Measurements from ENCODE around the gene RAD51B. TPM values are rescaled to one million over a fixed set of nuclear protein-coding genes. Genes with fewer than 3 reads are reported as not detected.
"Not testable (repeated sequence)": the region's sequence is repeated elsewhere in the genome, so short reads cannot be mapped to it uniquely, and the experiment has no call there.

The RAD51B gene
- total RNA-seq, 1 donor from 2014 or later, result 8.9 TPM

DNA sequence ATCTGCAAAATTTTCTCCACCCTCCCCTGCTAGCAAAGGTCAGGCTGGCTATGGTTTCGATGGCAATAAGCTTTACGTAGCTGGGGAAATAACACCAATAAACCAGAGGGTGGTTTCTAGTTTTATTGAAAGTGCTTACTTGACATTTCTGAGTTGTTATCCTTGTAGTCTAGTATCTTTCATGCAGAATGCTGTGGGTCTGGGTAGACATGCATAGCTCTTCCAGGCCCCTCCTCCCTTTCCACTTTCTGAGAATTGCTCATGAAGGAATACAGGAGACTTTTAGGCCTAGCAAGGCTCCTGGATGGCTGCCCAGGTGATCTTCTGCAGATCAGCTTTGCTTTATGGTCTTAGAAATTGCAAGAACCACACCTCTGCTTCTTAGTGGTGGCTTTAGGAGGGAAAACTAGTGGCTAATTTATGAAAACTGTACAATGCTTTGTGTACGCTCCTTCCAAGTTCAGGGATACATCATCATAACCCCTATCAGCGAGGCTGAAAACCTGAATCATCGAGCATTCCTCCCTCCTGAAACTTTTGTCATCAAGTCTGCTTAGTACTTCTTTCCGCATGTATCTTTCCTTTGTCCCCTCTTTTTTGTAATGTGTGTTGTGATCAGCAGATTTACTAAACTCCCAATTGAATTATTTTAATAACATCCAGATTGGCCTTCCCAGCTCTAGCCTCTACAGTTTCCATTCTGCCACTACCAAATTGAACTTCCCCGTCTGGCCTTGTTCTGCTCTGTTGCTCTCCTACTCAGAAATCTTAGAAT, 473.0 kb downstream of the RAD51B start:
- no peak for DNase-seq (ENCODE audit: low read depth in 2 of 2)

DNA sequence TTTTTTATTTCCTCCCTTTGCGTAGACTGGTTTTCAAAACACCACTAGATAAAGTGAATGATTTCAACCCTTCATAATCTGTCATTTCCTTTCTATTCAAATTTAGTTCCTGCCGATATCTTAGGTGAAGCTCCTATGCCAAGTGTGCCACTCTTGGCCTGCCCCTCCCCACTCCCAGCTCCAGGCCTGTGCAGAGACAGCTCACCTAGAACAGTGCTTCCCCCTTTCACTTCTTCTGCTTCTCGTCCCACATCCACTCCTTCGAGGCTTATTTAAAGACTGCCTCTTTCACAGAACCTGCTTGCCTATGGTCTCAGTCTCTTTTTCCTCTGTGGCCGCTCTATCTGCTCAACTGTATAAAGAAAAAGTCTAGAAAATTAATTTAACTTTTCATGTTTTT, 473.8 kb downstream of the RAD51B start:
- no peak for DNase-seq (ENCODE audit: low read depth in 2 of 2)

DNA sequence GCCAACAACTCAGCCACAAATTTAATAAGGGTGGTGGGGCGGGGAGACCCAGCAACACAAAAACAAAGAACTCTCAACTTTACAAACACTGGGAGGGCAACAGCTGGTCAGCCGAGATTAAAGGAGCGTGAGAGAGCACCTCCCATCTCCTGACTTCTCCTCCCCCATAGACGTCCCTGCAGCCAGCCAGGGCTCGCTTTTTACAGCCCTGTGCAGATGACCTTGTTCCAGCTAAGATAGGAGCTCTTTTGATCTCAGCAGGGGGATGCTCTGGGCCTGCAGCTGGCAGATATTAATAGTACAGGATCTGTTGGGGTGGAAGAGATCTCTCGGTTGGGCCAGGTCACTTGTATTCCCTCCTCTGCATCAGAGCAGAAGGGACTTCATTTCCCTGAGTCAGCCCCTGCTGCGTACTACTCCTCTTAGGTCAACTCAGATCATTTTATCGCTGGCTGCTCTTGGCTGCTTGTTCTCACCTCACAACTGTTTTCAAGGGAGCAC, 475.8 kb downstream of the RAD51B start:
- DNase-seq (ENCODE audit: low read depth in 2 of 2), result no peak

DNA sequence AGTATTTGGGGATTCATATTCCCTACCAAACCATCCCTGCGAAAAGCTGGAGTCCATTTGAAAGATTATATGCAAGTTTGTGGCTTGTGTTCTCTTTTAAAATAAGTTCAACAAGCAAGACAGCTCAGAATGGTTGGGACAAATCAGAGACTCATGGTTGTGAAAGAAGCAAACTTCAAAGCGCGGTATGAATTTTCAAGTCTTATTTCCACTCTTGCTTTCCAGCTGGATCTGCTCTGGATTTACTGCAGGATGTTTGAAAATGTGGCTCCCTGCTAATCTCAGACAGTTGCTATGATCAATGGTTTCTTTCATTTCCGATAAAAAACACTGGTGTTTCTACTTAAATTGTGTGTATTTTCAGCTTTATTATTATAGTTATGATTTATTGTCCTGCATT, 477.5 kb downstream of the RAD51B start:
- no peak for DNase-seq (ENCODE audit: low read depth in 2 of 2)

DNA sequence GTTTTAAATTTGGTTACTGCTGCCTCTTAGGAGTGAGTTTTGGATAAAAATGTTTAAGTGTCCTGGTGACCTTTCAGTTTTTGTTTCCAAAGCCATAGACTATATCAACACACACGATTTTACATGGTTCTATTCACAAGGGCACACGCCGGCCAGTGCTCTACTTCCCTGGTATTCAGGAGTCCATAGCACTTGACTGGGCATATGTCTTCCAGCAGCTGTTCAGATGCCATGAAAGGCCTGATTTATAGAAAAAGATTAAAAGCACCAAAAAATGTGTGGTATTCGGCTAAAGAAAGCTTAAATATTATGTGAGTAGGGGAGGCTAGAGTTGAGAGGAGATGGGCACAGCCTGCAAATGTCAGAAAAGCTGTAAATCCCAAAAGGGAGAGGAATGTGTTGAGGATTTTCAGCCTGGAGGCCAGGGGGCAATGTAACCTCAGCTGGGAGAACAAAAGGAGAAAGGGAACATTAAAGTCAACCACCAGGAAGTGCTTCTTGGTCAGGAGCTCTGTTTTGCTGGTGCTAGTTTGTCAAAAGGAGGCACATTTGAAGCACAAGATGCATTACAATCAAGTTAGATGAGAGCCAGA, 478.4 kb downstream of the RAD51B start:
- DNase-seq (ENCODE audit: low read depth in 2 of 2), result peak; percentile 50 to 75

DNA sequence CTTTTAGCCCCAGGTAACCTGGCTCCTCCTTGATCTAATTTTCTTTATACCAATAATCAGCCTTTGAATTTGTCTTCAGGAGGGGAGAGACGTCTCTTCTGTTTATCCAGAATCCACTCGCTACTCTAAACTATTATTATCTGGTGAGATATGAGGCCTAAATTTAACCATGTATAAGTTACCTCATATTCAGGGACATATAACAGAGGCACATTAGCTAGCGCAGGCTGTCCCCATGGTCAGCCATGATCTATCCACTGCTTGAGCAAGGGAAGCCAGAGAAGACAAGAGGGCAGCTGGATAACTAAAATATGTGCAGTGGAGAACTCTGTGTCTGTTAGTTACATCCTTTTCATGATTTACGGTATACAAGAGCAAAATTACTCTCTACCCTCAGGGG, 481.0 kb downstream of the RAD51B start:
- DNase-seq (ENCODE audit: low read depth in 2 of 2), result no peak

DNA sequence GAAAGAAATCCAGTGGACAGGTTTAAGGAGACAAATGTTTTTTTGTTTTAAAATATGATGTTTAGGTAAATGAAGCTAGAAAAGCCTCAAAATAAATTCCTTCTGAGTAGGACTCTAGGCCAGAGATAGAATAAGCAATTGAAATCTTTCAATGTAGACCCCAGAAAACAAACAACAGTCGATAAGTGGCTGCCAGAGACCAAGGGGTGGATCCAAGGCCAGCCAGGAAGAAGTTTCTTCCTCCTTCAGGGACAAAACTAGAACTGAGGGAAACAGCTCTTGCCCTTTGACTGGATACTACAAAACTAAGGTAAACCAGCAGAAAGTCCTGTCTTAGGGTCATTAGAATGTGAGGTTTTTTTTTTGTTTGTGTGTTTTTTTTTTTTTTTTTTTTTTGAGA, 481.6 kb downstream of the RAD51B start:
- DNase-seq (ENCODE audit: low read depth in 2 of 2), result no peak

DNA sequence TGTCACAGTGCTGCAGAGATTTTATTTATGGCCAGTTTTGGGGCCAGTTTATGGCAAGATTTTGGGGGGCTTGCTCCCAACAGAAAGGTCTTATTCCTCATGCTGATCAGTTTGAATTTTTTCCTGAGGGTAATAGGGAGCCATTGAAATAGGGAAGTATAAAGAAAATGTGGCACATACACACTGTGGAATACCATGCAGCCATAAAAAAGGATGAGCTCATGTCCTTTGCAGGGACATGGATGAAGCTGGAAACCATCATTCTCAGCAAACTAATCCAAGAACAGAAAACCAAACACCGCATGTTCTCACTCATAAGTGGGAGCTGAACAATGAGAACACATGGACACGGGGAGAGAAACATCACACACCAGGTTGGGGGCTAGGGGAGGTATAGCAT, 483.4 kb downstream of the RAD51B start:
- DNase-seq (ENCODE audit: low read depth in 2 of 2), result not testable (repeated sequence)

DNA sequence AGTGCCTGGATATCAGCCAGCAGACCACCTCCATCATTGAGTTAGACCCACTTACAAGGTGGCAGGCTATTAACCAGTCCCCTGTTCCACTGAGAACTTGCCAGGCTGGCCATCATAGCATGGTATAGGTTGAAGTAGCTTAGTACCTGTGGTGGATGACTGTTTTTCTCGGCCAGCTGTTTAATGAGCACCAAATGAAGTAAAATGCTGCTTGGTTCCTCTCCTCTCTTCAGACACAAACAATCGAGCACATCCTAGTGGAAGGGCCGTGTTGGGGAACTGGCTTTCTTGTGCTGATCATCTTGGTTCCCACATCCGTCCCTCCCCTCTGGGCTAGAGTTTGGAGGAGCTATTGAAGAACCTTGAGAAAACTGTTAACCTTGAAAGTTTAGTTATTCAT, 486.2 kb downstream of the RAD51B start:
- no peak for DNase-seq (ENCODE audit: low read depth in 2 of 2)

DNA sequence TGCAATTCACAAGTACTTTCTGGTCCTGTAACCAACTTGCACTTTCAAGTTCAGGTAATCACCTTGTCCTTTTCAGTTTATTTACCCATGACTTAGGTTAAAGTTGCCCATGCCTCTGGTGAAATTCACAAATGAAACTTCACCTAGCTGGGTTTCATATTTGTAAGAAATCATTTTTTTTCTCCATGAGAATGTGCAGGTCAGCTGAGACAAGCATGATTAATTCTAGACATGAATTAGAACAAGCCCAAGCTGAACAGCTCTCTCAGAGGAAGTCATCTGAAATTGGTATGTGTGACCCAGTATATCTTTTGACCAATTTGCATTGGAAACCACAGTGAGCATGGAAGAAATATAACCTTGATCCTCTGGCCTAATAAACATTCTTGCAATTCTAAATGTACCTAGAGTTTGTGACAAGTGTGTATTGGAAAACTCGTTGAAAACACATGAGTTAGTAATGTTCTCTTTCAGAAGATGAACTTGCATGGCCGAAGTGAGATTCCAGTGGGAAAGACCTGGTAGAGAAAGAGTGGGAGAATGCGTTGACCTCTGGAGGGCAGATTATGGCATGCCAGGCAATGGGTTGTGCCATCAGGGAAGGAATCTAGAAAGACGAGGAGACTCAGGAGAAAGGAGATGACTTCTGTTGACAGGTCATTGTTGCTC, 486.8 kb downstream of the RAD51B start:
- DNase-seq (ENCODE audit: low read depth in 2 of 2), result no peak

DNA sequence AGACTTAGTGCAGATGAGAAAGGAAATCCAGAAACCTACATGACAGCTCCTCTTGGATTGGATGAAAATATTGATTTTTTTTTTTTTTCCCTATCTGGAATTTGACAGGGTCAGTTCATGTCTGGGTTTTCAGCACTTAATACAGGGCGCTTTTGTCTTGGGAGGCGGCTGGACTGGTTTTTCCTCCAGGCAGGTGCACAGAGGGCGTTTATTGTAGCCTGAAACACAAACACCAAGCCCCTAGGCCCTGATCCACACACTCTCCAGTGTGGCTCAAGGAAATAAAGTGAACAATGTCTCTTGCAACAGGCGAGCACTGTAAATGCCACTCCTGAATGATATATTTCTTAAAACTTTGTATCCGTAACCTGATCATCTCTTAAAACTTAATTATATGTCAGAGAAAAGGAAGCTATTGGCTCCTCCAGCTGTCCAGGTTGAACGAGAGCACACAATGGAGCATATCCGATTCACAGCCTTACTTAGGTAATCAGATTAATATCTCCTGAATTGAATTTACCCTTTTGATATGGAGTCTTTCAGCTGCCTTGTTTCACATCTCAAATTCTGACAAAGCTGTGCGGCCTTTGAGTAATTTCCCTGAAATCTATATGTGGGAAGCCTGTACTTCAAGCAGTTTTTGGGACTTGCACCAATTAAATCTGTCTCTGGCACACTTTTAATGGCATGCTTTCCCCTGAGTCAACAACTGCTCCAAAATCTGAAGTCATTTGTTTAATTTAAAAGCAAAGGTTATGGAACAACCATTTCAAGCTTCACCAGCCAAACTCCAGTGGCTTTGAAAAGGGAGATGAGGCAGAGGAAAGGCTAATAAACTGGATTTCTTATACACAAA, 487.6 kb downstream of the RAD51B start:
- DNase-seq (ENCODE audit: low read depth in 2 of 2), result no peak

DNA sequence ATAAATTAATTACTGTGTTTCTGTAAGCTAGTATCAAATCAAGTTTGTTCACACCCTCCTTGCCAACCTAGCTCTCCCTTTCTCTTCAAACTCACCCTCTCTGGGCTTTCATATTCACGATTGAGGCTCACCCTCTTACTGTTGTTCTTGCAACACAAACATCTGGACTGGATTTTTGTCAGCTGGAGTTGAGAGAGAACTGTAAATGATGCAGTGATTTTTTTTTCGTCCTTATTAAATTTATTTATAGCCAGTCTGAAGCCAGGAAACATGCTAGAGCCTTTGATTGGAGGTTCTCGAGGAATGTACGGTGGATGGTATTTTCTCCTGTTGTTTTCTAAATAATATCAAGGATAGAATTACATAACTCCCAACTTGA, 488.2 kb downstream of the RAD51B start:
- no peak for DNase-seq (ENCODE audit: low read depth in 2 of 2)

DNA sequence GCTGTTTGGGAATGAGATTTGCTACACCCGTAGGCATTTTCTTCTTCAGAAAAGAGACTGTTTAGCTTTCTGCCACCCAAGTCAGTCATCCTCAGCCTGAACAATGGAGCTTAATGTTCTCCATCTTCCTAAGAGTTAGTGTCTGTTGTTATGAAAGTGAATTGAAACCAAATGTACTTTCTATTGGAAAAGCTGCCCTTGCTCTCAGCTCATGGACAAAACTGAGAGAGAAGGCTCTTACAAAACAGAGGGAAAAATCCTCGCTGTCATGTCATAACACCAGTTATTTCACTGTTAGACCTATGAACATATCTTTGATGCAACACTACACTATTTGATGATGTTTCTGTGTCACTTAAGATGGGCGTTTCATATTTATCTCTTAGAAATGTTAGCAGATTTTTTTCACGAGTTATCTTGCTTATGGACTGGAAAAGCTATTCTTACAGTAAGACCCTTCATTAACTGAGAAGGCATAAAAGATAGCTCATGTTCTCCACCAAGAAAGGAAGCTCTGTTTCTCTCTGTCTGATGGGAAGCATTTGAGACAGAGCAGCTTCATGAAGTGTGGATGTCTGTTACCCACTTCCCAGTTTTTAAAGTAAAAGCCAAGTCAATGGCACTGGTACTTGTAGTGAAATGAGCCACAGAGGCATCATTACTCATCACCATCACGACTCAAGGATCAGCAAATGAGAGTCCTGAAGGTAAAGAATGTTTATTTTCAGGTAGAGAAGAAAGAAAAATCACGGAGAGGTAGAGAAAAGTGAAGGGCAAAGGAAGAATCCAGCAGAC, 489.3 kb downstream of the RAD51B start:
- no peak for DNase-seq (ENCODE audit: low read depth in 2 of 2)

DNA sequence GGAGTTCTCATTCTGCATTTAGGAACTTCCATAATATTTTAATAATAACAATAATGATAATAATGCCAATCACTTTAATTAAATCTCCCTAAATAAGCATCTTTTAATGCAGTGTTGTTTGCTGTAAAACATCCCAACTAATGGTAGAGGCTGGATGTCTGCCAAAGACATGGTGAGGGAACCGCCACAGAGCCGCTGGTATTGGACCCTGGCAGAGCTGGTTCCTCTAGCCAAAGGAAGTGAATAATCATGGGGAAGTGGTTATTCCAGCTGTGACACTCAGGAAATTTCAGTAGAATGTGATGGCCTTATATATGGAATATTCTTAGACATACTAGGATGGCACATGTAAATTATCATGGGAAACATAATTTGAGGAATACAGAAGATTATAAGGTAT, 490.0 kb downstream of the RAD51B start:
- DNase-seq (ENCODE audit: low read depth in 2 of 2), result peak; percentile 49 to 69

DNA sequence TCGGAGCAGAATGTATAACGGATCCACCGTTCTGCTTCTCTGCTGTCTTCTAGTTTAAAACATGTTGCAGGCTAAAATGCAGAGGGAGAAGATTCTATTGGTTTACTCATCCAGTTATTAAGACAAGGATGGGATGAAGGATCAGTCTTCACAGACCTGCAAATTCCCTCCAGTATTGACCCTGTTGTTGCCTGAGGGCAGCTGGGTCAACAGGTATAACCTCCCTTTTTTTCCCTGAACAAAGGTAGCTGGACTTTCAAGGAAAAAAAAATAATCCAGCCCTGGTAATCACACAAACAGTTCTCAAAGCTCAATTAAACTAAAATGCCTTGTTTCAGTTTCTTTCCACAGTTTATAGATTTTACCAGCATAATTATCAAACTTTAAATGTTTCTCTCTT, 492.7 kb downstream of the RAD51B start:
- no peak for DNase-seq (ENCODE audit: low read depth in 2 of 2)

DNA sequence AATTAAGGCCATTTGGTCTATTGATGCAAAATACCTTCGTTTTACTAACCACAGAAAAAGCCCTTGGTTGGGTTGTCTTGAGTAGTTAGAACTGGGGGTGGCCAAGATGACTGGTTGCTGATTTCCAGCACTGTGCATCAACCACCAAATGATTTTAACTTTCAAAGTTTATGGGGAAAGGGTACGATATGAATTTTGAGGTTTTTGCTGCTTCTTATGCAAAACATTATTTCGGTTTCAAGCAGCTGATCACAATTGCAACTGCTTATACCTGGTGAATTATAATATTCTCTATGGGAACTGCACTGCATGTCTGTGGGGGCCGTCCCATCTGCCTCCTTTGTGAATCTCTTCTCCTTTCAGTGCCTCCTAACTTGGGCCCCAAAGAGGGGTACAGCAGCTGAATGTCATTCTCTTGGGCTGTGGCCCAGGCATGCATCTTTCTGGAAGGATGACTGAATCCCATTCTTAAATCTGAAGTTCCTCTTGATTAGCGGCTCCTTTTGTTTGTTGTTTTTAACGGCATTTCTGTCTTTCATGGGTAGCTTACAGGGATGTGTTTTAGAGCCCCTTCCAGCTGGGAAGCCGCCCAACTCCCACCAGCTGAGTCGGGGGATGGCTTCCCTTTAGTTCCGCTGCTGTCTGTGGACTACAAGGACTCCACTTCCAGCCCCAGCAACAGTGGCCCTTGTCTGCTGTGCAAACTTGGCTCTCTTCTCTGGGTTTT, 493.5 kb downstream of the RAD51B start:
- no peak for DNase-seq (ENCODE audit: low read depth in 2 of 2)

DNA sequence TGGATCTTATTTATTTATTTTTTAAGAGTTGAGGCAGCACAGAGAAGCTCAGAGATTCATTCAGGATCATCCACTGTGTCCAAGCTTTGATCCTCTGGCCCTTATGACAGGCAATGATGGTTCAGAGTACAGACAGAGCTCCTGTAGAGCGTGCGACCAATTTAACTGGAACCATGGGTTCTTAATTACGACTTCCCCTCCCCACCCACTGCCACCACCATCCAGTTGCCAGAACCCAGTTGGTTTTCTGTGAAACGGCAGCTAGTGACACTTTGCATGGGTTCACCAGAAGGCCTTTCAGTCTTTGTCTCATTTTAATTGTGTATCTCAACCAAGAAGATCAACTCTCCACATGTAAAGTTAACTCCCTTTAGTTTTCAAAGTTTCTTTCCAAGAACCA, 495.1 kb downstream of the RAD51B start:
- DNase-seq (ENCODE audit: low read depth in 2 of 2), result no peak

DNA sequence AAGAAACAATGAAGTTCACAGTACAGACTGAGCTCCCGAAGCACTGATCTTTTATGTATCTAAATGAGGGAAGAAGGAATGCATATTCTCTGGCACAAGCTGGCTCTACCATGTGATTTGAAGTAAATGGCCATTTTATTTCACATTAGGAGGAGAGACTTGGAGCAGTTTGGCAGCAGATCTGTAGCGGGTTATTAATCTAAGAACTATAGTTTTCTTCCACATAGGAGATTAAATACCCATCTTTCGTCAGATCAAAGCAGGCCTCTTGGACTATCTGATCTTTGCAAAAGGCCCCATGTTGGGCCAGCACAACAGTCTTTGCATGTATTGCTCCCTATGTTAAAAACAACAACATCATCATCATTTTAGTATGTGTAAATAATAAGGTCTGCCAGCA, 495.5 kb downstream of the RAD51B start:
- no peak for DNase-seq (ENCODE audit: low read depth in 2 of 2)

DNA sequence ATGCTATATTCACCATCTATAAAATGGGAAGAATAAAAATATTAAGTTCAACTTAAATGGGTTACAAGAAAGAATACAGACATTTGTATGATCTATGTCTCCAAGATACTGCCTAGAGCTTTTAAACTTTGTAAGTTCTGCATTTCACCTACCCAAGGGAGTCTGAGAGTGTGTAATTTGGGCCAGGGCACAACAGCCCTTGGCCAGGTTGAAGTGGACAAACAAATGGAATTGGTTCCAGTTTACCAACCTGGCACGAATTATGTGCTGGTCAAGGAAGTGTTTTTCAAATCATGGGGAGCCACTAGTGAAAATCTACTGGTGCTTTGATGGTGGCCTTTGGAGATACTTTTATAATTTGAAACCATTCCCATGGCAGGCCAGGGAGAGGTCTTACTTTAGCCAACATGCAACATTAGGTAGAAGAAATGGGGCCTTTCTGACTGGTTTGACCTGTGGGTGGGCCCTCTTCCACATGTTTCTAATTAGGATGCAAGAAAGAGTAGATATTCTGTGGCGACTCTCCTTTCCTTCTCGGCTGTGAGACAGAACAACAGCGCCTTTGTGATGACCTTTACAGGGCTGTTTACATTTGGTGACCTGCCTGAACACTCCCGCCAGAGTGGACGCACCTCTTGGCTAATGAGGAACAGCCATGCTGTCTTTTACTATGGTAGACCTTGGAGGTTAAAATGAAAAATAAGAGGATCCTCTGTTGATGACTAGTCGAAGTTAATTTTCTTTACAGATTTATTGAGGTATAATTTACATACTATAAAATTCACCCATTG, 496.7 kb downstream of the RAD51B start:
- DNase-seq (ENCODE audit: low read depth in 2 of 2), result no peak

DNA sequence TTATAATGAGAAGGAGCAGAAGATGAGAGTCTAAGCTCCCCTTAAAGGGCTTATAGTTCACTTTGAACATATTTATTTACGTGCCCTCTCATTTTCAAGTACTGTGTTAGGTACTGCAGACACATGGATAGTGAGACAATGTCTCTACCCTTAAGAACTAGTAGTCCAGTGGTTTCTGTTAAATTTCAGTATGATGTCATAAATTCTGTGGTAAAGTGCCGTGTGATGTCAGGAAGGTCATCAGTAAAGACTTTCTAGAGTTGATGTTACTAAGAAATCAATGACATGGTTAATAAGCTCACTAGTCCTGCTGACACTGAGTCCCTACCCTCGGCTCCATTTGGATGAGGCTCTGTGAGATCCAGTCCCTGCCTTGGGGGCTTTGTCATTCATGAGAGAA, 497.7 kb downstream of the RAD51B start:
- no peak for DNase-seq (ENCODE audit: low read depth in 2 of 2)

Data from lung microvascular endothelial cell (primary cell).